GM12878 (cell line): Measurements from ENCODE around the gene PAX4. TPM values are rescaled to one million over a fixed set of nuclear protein-coding genes. Genes with fewer than 3 reads are reported as not detected.

Experiments used
- ATAC-seq: fragments of 200-7000 bp; cut with Tn5 transposase; 3 replicates; pipeline ENCODE4 v1.9.1; 2020; ENCODE audit warnings: mild to moderate bottlenecking, moderate library complexity
- BruUV-seq: library from RNA; stranded (reverse); fragments of 400-500 nt; replicated peaks from 2 replicates; lab custom pipeline; 2021; lab: Mats Ljungman, UMichigan
- CTCF ChIA-PET: fragments of 300-600 bp; sonication (Branson Sonifier 250); formaldehyde crosslinking; extraction: SDS; loops from one replicate; lab custom pipeline; 2021; ENCODE audit warnings: inconsistent platforms; lab: Yijun Ruan, JAX
- POLR2A ChIA-PET: fragments of 350-600 bp; formaldehyde crosslinking; extraction: SDS; loops from one replicate; lab custom pipeline; 2021; ENCODE audit warnings: inconsistent platforms; lab: Charles Lee
- RAD21 ChIA-PET: fragments of 300-600 bp; sonication (Branson Sonifier 250); formaldehyde crosslinking; loops from one replicate; lab custom pipeline; 2023; ENCODE audit warnings: antibody characterized with exemption; ENCODE audit not compliant: unreplicated experiment; lab: Charles Lee
- SMC1A ChIA-PET: fragments of 300-600 bp; sonication (Branson Sonifier 250); formaldehyde crosslinking; loops from one replicate; lab custom pipeline; 2023; ENCODE audit not compliant: unreplicated experiment, uncharacterized antibody; lab: Charles Lee
- DNase-seq: peaks from one replicate; pipeline ENCODE4 v3.0.0-alpha.2; 2011; ENCODE audit warnings: low read depth, low spot score
- FAIRE-seq: peaks from 3 replicates; lab custom pipeline; 2011; peaks lifted over from hg19 to GRCh38; lab: Jason Lieb, UNC
- H2AFZ ChIP-seq: 2 replicates; pipeline ENCODE4 v1.6.0; 2011; ENCODE audit warnings: low read depth, low read length, control low read depth; ENCODE audit not compliant: control insufficient read depth
- H3K27ac ChIP-seq: 2 replicates; pipeline ENCODE4 v1.5.1; 2011; ENCODE audit warnings: control low read depth; ENCODE audit not compliant: control insufficient read depth, insufficient read depth
- H3K27me3 ChIP-seq, 2 experiments: replicated peaks in 1 of 2; 2 replicates each; pipeline versions ENCODE4 v1.6.0 to v1.6.1; 2011; ENCODE audit warnings: low read length in 1 of 2; ENCODE audit not compliant: control insufficient read depth in 2 of 2, insufficient read depth in 2 of 2
- H3K36me3 ChIP-seq, 2 experiments: 2 replicates each; pipeline ENCODE4 v1.5.1; 2011; ENCODE audit warnings: low read length in 1 of 2; ENCODE audit not compliant: control insufficient read depth in 2 of 2, insufficient read depth in 2 of 2
- H3K4me1 ChIP-seq: 2 replicates; pipeline ENCODE4 v1.6.1; 2011; ENCODE audit warnings: mild to moderate bottlenecking, low read length, moderate library complexity, mixed read lengths; ENCODE audit not compliant: control insufficient read depth, insufficient read depth
- H3K4me2 ChIP-seq: 2 replicates; pipeline ENCODE4 v1.6.0; 2011; ENCODE audit warnings: control low read depth; ENCODE audit not compliant: control insufficient read depth, insufficient read depth
- H3K4me3 ChIP-seq: fragments of 200-600 bp; sonication (generic); 2 replicates; pipeline ENCODE4 v1.5.1; 2016
- H3K79me2 ChIP-seq: 2 replicates; pipeline ENCODE4 v1.6.0; 2011; ENCODE audit warnings: low read length; ENCODE audit not compliant: control insufficient read depth, insufficient read depth
- H3K9ac ChIP-seq: 2 replicates; pipeline ENCODE4 v1.8.0; 2011; ENCODE audit warnings: low read length, control low read depth, mixed read lengths; ENCODE audit not compliant: control insufficient read depth, insufficient read depth
- H3K9me3 ChIP-seq: replicated peaks from 3 replicates; pipeline ENCODE4 v1.5.1; 2011; ENCODE audit warnings: mild to moderate bottlenecking, low read length; ENCODE audit not compliant: control insufficient read depth, insufficient read depth
- H4K20me1 ChIP-seq: 2 replicates; pipeline ENCODE4 v1.6.0; 2011; ENCODE audit not compliant: control insufficient read depth, insufficient read depth
- CEBPB ChIP-seq, 2 experiments: fragments of 150-350 bp in 1 of 2; IDR thresholded peaks; 2 replicates each; pipeline ENCODE4 v1.6.1; 2012 to 2014; ENCODE audit warnings: low read depth in 2 of 2, low read length in 2 of 2, borderline replicate concordance in 1 of 2, inconsistent platforms in 1 of 2
- ETV6 ChIP-seq, 2 experiments: fragments of 450-650 bp in 1 of 2; IDR thresholded peaks in 1 of 2; conservative IDR thresholded peaks in 1 of 2; 2 replicates each; pipeline ENCODE4 v1.6.1; 2014; ENCODE audit warnings: antibody characterized with exemption in 1 of 2, borderline replicate concordance in 1 of 2, low read depth in 1 of 2, mild to moderate bottlenecking in 1 of 2, moderate library complexity in 1 of 2
- GATAD2B ChIP-seq: fragments of 450-650 bp; conservative IDR thresholded peaks from 2 replicates; pipeline ENCODE4 v1.6.1; 2017; ENCODE audit warnings: low read depth, mild to moderate bottlenecking, moderate library complexity
- IKZF1 ChIP-seq: fragments of 450-650 bp; conservative IDR thresholded peaks from 2 replicates; pipeline ENCODE4 v1.6.1; 2017; ENCODE audit warnings: antibody characterized with exemption, mild to moderate bottlenecking
- IKZF2 ChIP-seq, 2 experiments: fragments of 450-650 bp; IDR thresholded peaks; 2 replicates each; pipeline ENCODE4 v1.6.1; 2017; ENCODE audit warnings: mild to moderate bottlenecking in 2 of 2, moderate library complexity in 2 of 2
- IRF4 ChIP-seq: IDR thresholded peaks from 2 replicates; pipeline ENCODE4 v1.6.1; 2011; ENCODE audit warnings: low read depth, low read length
- KAT2A ChIP-seq: conservative IDR thresholded peaks from 2 replicates; pipeline ENCODE4 v1.6.1; 2011; ENCODE audit warnings: low read depth, low read length; ENCODE audit not compliant: control insufficient read depth
- KDM1A ChIP-seq: fragments of 200-600 bp; sonication (generic); IDR thresholded peaks from 2 replicates; pipeline ENCODE4 v1.6.1; 2016; ENCODE audit warnings: borderline replicate concordance
- MEF2A ChIP-seq: IDR thresholded peaks from 2 replicates; pipeline ENCODE4 v1.6.1; 2011; ENCODE audit warnings: low read depth, mild to moderate bottlenecking, low read length, moderate library complexity; ENCODE audit not compliant: insufficient read depth
- MXI1 ChIP-seq: fragments of 150-350 bp; IDR thresholded peaks from 2 replicates; pipeline ENCODE4 v1.6.1; 2011; ENCODE audit warnings: low read depth, mild to moderate bottlenecking, inconsistent platforms, low read length, improper control_type of control experiment
- POLR2AphosphoS2 ChIP-seq: IDR thresholded peaks from 2 replicates; pipeline ENCODE4 v1.6.1; 2011; ENCODE audit warnings: low read depth, mild to moderate bottlenecking, low read length, improper control_type of control experiment, moderate library complexity
- POU2F2 ChIP-seq: IDR thresholded peaks from 3 replicates; pipeline ENCODE4 v1.6.1; 2011; ENCODE audit warnings: low read depth, mild to moderate bottlenecking, low read length, borderline replicate concordance
- RAD21 ChIP-seq: IDR thresholded peaks from 2 replicates; pipeline ENCODE4 v1.6.1; 2011; ENCODE audit warnings: mild to moderate bottlenecking, low read depth, low read length, moderate library complexity; ENCODE audit not compliant: insufficient read depth
- RUNX3 ChIP-seq: IDR thresholded peaks from 2 replicates; pipeline ENCODE4 v1.6.1; 2012; ENCODE audit warnings: low read length, inconsistent platforms
- SMAD5 ChIP-seq: IDR thresholded peaks from 2 replicates; pipeline ENCODE4 v1.6.1; 2016; ENCODE audit warnings: antibody characterized with exemption, low read depth
- SPI1 ChIP-seq: IDR thresholded peaks from 2 replicates; pipeline ENCODE4 v1.6.1; 2011; ENCODE audit warnings: low read depth, mild to moderate bottlenecking, low read length, moderate library complexity, borderline replicate concordance; ENCODE audit not compliant: insufficient read depth
- SREBF1 ChIP-seq: IDR thresholded peaks from 2 replicates; pipeline ENCODE4 v1.6.1; 2012; ENCODE audit warnings: mild to moderate bottlenecking, low read length
- TCF7 ChIP-seq: IDR thresholded peaks from 2 replicates; pipeline ENCODE4 v1.6.1; 2014; ENCODE audit warnings: antibody characterized with exemption, borderline replicate concordance
- WGBS: methylation state at CpG from one replicate; pipeline ENCODE4 v1.1.6; 2016; ENCODE audit warnings: low lambda C conversion rate; ENCODE audit not compliant: insufficient replicate concordance, insufficient coverage; ENCODE audit errors: missing lambda C conversion rate; 5-methylcytosine and 5-hydroxymethylcytosine counted together
- in situ Hi-C: fragments of 300-500 bp; cut with MboI; formaldehyde crosslinking; loops from 9 replicates; pipeline ENCODE4 v1.14.3; 2018; ENCODE audit warnings: mixed read lengths
- intact Hi-C: fragments of 100-400 bp; cut with micrococcal nuclease; formaldehyde crosslinking; loops from one replicate; pipeline ENCODE4 v1.14.2; 2022; ENCODE audit not compliant: unreplicated experiment
- polyA plus RNA-seq, 11 experiments: library from polyadenylated mRNA; depleted of rRNA in 4 of 11; unstranded in 6 of 11; stranded (reverse) in 5 of 11; fragments of >200 nt; fragmentation: Nextera tagmentation in 4 of 11; fragmentation: Illumina TruSeq in 1 of 11; extraction: Ambion mirVana in 4 of 11; extraction: Trizol in 1 of 11; gene quantifications; 1 replicate in 1 of 11; 2 replicates in 10 of 11; pipeline versions ENCODE4 v1.2.1 to v1.2.3, GENCODE V29; 2011 to 2016; ENCODE audit warnings: inconsistent platforms in 2 of 11, missing spikeins in 2 of 11, low read depth in 1 of 11
- total RNA-seq, 4 experiments: library from RNA; depleted of rRNA in 3 of 4; stranded (reverse); fragments of >200 nt in 3 of 4; fragmentation: Illumina TruSeq in 1 of 4; extraction: Trizol in 1 of 4; gene quantifications; 2 replicates each; pipeline versions ENCODE4 v1.2.1 to v1.2.3, GENCODE V29; 2013 to 2021
- TF ChIP-seq, protein P1 (sequence below): IDR thresholded peaks from 2 replicates; pipeline ENCODE4 v1.6.1; 2011; ENCODE audit warnings: mild to moderate bottlenecking, low read depth, low read length, moderate library complexity; ENCODE audit not compliant: insufficient replicate concordance

The PAX4 gene
- total and polyA plus RNA-seq, 10 of the 15 experiments (the other 5 are each of a cell fraction or from before 2014, with no cell fraction given), result 0.27 TPM; not detected in 9

- TF ChIP-seq SPI1 (peak; percentile 31; the same call in 1 of the 2 replicates), POU2F2 (no peak), IKZF2 (IDR thresholded peaks at IDR 0.05) (peak; percentile 30 to 36; a peak in 2 of 4 replicates), IKZF1 (peak; percentile 37), KAT2A (no peak), RUNX3 (peak; percentile 37)
- no peak overlapping the region for H2AFZ ChIP-seq
- H3K4me2 ChIP-seq, result no peak overlapping the region
- no peaks in the 10 kb centered on the region for H3K27me3 ChIP-seq
- ATAC-seq (peak; percentile 68), DNase-seq (no peak), FAIRE-seq (no peak)
- no peaks in the 10 kb centered on the region for H4K20me1 ChIP-seq
- BruUV-seq, result no TSS peak
- ChIA-PET SMC1A (no interaction called here), POLR2A (no interaction called here), CTCF (interaction anchor here (1.5 to 2.0 kb wide), 2 partner anchors 10 to 14 kb away, joined by 3 to 4 read pairs; no protein-coding TSS in a partner anchor), RAD21 (no interaction called here)
- no peak overlapping the region for H3K27ac ChIP-seq
- H3K79me2 ChIP-seq, result no peaks in the 10 kb centered on the region
- no peak overlapping the region for H3K9ac ChIP-seq
- H3K9me3 ChIP-seq, result no peaks in the 10 kb centered on the region
- no peak overlapping the region for H3K4me3 ChIP-seq
- H3K36me3 ChIP-seq, result peaks cover 0 to 3% of the 10 kb centered on the region in 2 experiments; a peak in 2 of 4 replicates
- intact Hi-C loops (no loop called here), in situ Hi-C loops (no loop called here)
- H3K4me1 ChIP-seq, result no peaks in the 10 kb centered on the region
- 0% methylated on average over 1 of the region's 1 CpG for WGBS
These were observed 23.5 kb downstream of the PAX4 start for GRCh38 chr7:127594490-127594889.

GRCh38 chr7:127592550-127592949, 25.4 kb downstream of the PAX4 start:
- Histone ChIP-seq H3K36me3 (peaks cover 0 to 3% of the 10 kb centered on the region in 2 experiments; a peak in 2 of 4 replicates), H3K9ac (no peak overlapping the region), H2AFZ (no peak overlapping the region), H3K9me3 (no peaks in the 10 kb centered on the region), H3K4me1 (no peaks in the 10 kb centered on the region; the same call in 1 of the 2 replicates), H3K4me3 (no peak overlapping the region), H3K4me2 (no peak overlapping the region), H3K79me2 (peaks cover 9% of the 10 kb centered on the region), H3K27ac (no peak overlapping the region), H4K20me1 (no peaks in the 10 kb centered on the region), H3K27me3 (no peaks in the 10 kb centered on the region)
- BruUV-seq, result no TSS peak
- ATAC-seq, result no peak
- ChIA-PET POLR2A (no interaction called here), RAD21 (no interaction called here), CTCF (no interaction called here), SMC1A (interaction anchor here (1.0 to 1.2 kb wide), 2 partner anchors 9 to 28 kb away, joined by 3 read pairs; no protein-coding TSS in a partner anchor)
- DNase-seq, result no peak
- in situ Hi-C loops, result no loop called here
- 97% methylated on average over 4 of the region's 4 CpGs for WGBS
- intact Hi-C loops, result no loop called here
- FAIRE-seq, result no peak
- TF ChIP-seq, protein P1, sequence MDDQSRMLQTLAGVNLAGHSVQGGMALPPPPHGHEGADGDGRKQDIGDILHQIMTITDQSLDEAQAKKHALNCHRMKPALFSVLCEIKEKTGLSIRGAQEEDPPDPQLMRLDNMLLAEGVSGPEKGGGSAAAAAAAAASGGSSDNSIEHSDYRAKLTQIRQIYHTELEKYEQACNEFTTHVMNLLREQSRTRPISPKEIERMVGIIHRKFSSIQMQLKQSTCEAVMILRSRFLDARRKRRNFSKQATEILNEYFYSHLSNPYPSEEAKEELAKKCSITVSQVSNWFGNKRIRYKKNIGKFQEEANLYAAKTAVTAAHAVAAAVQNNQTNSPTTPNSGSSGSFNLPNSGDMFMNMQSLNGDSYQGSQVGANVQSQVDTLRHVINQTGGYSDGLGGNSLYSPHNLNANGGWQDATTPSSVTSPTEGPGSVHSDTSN, result no peak
- TF ChIP-seq MEF2A, result no peak
- TF ChIP-seq MXI1, result no peak
- TF ChIP-seq KDM1A, result no peak
- no peak for TF ChIP-seq SMAD5
- TF ChIP-seq GATAD2B, result no peak
- no peak for TF ChIP-seq ETV6 (conservative IDR thresholded peaks at IDR 0.05 in 1 of 2, IDR thresholded peaks at IDR 0.05 in 1 of 2; ENCODE audit: borderline replicate concordance in 1 of 2, low read depth in 1 of 2)
- no peak for TF ChIP-seq POLR2AphosphoS2
- no peak for TF ChIP-seq RAD21
- no peak for TF ChIP-seq TCF7
- TF ChIP-seq SREBF1, result no peak
- TF ChIP-seq IRF4, result no peak
- no peak for TF ChIP-seq CEBPB (IDR thresholded peaks at IDR 0.05; ENCODE audit: borderline replicate concordance in 1 of 2, low read depth in 2 of 2, low read length in 2 of 2)
